ENCODE data around the gene DKKL1.

DNA sequence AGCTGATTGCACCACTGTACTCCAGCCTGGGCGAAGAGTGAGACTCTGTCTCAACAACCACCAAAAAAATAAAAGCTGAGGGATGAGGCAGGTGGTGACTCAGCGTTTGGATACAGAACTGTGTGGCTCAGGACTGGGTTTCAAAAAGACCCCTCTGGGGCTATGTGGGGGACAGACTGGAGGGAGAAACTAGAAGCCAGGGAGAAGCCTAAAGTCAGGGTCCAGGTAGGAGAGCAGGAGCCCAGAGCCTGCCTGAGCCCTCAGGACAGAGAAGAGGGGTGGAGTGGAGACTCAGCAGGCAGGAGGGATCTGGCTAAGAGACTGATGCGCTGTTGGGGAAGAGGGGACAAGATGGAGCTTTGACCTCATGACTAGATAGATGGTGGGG lies 30.3 kb upstream of the DKKL1 start:
- TF ChIP-seq, protein P1, sequence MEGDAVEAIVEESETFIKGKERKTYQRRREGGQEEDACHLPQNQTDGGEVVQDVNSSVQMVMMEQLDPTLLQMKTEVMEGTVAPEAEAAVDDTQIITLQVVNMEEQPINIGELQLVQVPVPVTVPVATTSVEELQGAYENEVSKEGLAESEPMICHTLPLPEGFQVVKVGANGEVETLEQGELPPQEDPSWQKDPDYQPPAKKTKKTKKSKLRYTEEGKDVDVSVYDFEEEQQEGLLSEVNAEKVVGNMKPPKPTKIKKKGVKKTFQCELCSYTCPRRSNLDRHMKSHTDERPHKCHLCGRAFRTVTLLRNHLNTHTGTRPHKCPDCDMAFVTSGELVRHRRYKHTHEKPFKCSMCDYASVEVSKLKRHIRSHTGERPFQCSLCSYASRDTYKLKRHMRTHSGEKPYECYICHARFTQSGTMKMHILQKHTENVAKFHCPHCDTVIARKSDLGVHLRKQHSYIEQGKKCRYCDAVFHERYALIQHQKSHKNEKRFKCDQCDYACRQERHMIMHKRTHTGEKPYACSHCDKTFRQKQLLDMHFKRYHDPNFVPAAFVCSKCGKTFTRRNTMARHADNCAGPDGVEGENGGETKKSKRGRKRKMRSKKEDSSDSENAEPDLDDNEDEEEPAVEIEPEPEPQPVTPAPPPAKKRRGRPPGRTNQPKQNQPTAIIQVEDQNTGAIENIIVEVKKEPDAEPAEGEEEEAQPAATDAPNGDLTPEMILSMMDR (IDR thresholded peaks at IDR 0.05): no peak
- no peak for TF ChIP-seq POLR2AphosphoS5 (IDR thresholded peaks at IDR 0.05)
- TF ChIP-seq POLR2A (IDR thresholded peaks at IDR 0.05): no peak
- TF ChIP-seq EP300 (IDR thresholded peaks at IDR 0.05; ENCODE audit: low read depth): no peak

All from transverse colon (tissue), 4 donors.